ENCODE results near the gene GKN1. TPM values are rescaled to one million over a fixed set of nuclear protein-coding genes. Genes with fewer than 3 reads are reported as not detected.

Gene GKN1
- total RNA-seq, 1 donor from 2014 or later, result not detected

DNA sequence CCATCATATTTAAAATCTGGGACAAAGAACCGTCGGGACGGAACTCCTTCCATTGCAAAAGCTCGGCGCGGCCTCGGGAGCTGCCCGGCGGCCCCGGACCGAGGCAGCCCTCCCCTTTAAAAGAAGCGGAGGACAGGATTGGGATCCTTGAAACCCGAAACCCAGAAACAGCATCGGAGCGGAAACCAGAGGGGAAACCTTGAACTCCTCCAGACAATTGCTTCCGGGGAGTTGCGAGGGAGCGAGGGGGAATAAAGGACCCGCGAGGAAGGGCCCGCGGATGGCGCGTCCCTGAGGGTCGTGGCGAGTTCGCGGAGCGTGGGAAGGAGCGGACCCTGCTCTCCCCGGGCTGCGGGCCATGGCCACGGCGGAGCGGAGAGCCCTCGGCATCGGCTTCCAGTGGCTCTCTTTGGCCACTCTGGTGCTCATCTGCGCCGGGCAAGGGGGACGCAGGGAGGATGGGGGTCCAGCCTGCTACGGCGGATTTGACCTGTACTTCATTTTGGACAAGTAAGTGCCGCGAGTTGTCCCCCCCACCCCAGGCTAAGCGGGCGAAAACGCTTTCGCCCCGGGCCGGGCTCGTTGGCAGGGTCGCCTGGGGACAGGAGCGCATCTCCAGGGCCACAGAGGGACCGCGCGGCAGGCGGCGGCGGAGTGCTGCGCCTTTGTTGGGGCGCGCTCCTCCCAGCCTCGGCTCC lies 38.9 kb downstream of the GKN1 start, which contains the start of gene ANTXR1:
Gene ANTXR1, plus strand, starts transcription at position 38 of the 698 bp plus-strand sequence. Its CDS starts 321 bp downstream, at position 359.
- DNase-seq (ENCODE audit: low read depth, low spot score), result peak; percentile 51
- TF ChIP-seq CTCF (conservative IDR thresholded peaks at IDR 0.05), result peak; percentile 49
- Mint-ChIP-seq H3K27me3 (ENCODE audit: low read depth) (peaks cover 58% of the 10 kb centered on the region), H3K36me3 (ENCODE audit: low read depth) (no peaks in the 10 kb centered on the region), H3K9me3 (no peaks in the 10 kb centered on the region), H3K4me3 (peak within 1 kb of the TSS; percentile 98), H3K27ac (ENCODE audit: unreplicated experiment) (peak within 1 kb of the TSS; percentile 92), H3K4me1 (peaks cover 31% of the 10 kb centered on the region)

DNA sequence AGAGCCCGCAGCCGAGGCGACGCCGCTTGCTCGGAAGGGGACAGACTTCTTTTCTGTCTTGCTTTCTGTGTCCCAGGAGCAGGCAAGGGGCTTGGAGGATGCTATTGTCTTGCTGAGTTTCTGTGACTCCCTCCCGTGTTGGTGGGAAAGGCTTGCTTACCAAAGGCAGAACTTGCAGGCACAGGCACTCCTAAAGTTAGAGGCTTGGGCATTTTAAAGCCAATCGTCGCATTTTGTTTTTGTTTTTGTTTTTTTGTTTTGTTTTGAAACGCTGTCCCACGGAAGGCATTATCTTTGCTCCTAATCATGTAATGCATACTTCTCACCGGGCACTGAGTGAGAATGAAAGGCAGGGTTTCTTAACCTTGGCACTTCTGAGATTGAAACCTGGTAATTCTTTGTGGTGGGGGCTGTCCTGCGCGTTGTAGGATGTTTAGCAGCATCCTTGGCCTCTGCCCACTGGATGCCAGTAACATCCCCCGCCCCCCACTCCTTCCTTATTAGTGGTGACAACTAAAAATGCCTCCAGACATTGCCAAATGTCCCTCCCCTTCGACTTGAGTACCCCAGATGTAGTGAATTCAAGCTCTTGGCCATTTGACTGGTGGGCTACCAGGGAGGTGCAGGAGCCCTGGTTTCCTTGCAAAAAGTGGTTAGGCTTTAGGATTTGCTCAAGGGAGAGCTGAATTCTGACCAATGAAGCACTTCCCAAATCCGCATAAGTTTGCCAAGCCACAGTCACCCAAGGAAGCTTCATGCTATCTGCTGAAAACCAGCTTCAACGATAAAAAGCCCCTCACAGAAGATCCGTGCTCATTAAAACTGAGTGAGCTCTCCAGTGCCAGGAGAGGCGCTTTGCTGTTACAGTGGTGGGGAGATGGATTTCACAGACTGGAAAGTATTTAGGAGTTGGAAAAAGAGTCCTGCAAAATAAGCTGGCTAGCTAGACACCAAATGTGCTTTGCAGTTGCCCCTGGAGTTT lies 39.7 kb downstream of the GKN1 start:
- Mint-ChIP-seq H3K36me3 (ENCODE audit: low read depth) (no peaks in the 10 kb centered on the region), H3K4me1 (peaks cover 31% of the 10 kb centered on the region), H3K27ac (ENCODE audit: unreplicated experiment) (peak overlapping the region; percentile 38), H3K9me3 (no peaks in the 10 kb centered on the region), H3K4me3 (peak overlapping the region; percentile 98), H3K27me3 (ENCODE audit: low read depth) (peaks cover 50% of the 10 kb centered on the region)
- DNase-seq (ENCODE audit: low read depth, low spot score), result no peak
- no peak for TF ChIP-seq CTCF (conservative IDR thresholded peaks at IDR 0.05)

DNA sequence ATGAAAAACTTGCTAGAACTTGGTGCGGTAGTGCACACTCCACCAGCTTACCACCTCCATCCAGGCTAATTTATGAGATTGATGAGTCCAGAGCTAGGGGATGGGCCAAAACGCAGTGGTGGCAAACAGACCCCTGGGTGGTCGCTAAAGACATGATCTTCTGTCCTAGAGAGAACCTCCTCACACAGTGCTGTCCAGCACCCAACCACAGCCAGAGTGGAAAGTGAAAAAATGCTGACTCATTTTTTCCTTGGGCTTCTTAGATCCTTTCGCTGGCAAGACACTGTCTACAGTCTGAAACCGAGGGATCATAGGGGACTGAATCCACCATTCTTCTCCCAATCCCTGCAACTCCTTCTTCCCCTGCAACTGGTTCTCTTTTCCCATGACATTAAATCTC lies 42.6 kb downstream of the GKN1 start:
- Mint-ChIP-seq H3K27me3 (ENCODE audit: low read depth) (peaks cover 21% of the 10 kb centered on the region), H3K9me3 (no peaks in the 10 kb centered on the region), H3K4me3 (peak overlapping the region; percentile 22), H3K27ac (ENCODE audit: unreplicated experiment) (no peak overlapping the region), H3K4me1 (peaks cover 38% of the 10 kb centered on the region), H3K36me3 (ENCODE audit: low read depth) (peaks cover 4% of the 10 kb centered on the region)
- TF ChIP-seq CTCF (conservative IDR thresholded peaks at IDR 0.05), result no peak
- no peak for DNase-seq (ENCODE audit: low read depth, low spot score)

DNA sequence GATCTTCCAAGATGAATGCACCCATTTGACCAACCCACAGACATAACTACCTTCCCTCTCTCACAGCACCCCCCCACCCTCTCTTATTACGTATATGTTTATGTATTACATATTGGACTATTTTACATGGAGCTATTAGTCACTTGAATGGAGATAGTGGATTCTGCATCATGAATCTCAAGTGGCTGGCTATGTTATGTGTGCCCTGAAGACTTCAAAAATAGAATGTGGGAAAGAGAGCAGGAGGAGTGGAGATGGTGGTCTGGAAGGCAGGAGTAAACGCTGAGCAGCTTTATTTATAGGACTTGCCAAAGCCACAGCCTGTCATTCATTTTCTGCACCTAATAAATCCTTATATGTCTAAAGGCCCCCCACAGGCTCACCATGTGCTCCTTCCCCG lies 43.4 kb downstream of the GKN1 start:
- Mint-ChIP-seq H3K4me3 (no peak overlapping the region), H3K27me3 (ENCODE audit: low read depth) (peaks cover 14% of the 10 kb centered on the region), H3K9me3 (no peaks in the 10 kb centered on the region), H3K36me3 (ENCODE audit: low read depth) (peaks cover 4% of the 10 kb centered on the region), H3K27ac (ENCODE audit: unreplicated experiment) (no peak overlapping the region), H3K4me1 (peaks cover 33% of the 10 kb centered on the region)
- no peak for TF ChIP-seq CTCF (conservative IDR thresholded peaks at IDR 0.05)
- DNase-seq (ENCODE audit: low read depth, low spot score), result no peak

DNA sequence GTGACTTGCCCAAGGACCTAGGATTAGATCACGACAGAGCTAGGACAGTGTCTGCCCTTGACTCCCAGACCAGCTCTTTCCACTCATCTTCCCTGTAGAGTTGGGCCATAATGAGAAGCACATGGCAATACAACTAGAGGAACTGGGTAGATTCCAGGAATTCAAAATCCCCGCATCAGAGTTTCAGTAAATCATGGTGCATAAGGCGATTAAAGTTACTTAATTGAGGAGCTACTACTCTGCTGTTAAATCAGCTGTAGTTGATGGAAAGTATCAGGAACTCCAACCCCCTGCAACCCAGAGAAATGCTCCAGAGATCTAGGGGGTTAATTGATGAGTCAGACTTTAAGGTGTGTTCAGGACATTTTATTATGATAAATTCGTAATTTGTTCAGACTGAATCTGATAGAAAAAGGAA lies 44.3 kb downstream of the GKN1 start:
- Mint-ChIP-seq H3K4me3 (no peak overlapping the region), H3K9me3 (no peaks in the 10 kb centered on the region), H3K36me3 (ENCODE audit: low read depth) (peaks cover 4% of the 10 kb centered on the region), H3K4me1 (peaks cover 33% of the 10 kb centered on the region), H3K27ac (ENCODE audit: unreplicated experiment) (no peak overlapping the region), H3K27me3 (ENCODE audit: low read depth) (peaks cover 12% of the 10 kb centered on the region)
- TF ChIP-seq CTCF (conservative IDR thresholded peaks at IDR 0.05), result no peak
- no peak for DNase-seq (ENCODE audit: low read depth, low spot score)

Data from neural crest cell (in vitro differentiated cells).